Renal pelvis (tissue), 4 donors: ENCODE measurements around the gene SPRY1. TPM values are rescaled to one million over a fixed set of nuclear protein-coding genes. Genes with fewer than 3 reads are reported as not detected.

Source experiments
- DNase-seq: peaks from one replicate; pipeline ENCODE4 v3.0.0-alpha.2; 2013
- polyA plus RNA-seq, 3 donors: library from polyadenylated mRNA; unstranded; fragments of 120-200 nt; gene quantifications; one replicate each; pipeline ENCODE4 v1.2.1, GENCODE V29; 2013; ENCODE audit not compliant: insufficient read length in 3 of 3

Gene SPRY1
- polyA plus RNA-seq, 3 donors = 80.8 to 93.7 (median 86.0) TPM

DNA sequence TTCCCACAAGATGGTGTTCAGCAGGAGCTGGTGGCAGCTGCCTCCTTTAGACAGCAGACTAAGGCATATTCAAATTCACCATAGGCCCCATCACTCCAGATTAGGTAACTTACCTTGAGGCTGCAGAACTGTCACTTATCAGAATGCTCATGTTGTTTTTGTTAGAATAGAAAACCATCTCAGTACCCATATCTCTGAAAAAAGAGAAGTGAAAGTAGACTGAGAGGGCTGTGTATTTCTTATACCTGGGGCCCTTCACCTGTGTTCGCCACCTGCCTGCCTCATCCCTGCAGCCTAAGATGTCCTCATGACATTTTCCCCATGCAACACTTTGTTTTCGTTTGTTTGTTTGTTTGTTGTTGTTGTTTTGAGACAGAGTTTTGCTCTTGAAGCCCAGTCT, 32.9 kb upstream of the SPRY1 start:
- DNase-seq = no peak

DNA sequence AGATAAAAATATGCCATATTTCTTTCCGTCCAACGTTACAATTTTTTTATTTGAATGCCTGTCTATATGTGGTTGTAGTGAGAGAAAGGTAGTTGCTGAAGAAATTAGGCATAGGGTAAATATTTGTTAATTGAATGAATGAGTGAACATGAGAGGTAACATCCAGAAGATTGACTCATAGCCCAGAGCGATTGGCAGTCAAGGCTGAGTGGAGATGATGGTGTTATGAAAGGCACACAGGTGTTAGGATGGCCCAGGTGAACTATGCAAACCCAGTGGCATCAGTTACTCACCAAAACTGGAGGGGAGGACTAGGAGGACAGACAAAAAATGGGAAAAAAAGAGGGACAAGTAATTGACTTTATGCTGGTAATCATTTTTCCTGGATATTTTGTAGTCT, 31.7 kb upstream of the SPRY1 start:
- DNase-seq = no peak

DNA sequence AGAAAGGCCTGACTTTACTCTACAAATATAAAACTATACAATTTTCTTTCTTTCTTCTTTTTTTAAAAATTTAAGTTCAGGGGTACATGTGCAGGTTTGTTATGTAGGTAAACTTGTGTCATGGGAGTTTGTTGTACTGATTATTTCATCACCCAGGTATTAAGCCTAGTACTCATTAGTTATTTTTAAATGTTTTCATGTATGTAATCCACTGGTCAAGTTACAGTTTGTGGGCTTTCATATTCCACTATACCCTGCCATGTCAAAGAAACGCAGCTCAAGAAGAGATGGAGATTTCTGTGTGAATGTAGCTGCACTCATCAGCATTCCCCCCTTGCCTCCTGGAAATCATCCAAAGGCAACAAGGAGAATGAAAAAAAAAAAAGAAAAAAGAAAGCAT, 31.2 kb upstream of the SPRY1 start:
- no peak for DNase-seq

DNA sequence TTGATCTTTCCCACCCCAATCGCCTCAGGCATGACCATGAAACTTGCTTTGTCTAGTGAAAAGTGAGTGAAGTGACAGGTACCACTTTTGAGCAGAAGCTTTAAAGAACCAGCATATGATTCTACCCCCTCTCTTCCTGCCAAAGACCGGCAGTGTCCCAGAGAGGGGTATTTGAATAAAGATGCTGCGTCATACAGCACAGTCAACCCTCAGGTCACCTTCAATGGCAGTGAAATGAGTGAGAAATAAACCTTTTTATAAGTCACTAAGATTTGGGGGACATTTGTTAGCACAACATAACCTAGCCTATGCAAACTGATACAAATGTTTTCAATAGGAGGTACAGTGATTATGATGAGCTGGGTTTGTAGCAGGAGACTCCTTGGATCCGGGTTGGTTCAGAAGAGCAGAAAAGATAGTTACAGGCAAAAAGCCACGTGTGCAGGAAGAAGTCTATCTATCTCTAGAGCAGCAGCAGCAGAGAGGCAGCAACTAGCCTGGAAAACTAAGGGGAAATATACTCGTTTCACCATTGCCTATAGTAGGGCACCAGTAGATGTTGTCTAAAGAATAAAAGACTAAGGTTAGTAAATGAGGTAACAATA, 30.3 kb upstream of the SPRY1 start:
- DNase-seq = no peak

DNA sequence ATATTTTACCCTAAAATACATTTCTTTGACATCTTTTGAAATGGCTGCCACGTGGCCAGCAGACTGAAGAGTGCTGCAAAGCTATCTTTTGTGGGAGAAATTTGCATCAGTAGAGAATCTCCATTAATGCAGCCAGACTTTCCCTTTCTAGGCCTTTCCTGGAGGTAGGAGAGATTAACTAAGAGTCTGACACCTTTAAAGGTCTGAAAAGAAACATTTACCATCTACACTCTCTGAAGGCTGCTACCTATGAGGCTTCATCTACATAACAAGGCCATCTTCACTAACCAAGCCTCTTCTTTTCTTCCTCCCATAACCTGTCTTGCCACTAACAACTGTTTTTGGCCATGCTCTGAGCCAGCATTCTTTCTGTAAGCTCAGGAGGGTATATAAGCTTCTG, 17.8 kb upstream of the SPRY1 start:
- no peak for DNase-seq

DNA sequence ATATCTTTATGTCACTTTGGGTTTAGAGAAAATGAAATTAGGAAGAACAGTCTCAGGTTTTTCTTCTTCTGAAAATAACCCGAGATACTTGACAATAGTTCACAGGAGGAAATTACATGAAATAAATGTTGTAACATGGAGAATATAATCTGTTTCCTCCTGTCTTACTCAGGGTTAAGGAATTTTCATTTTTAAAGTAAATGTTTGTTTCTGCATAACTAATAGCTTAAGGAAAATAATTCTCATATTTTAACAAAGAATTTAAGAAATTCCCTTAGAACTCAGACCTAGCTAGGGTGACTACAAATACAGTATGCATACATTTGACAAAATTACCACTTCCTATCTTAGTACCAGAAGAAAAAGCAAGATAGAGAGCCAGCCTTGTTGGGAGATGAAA, 17.2 kb upstream of the SPRY1 start:
- no peak for DNase-seq

DNA sequence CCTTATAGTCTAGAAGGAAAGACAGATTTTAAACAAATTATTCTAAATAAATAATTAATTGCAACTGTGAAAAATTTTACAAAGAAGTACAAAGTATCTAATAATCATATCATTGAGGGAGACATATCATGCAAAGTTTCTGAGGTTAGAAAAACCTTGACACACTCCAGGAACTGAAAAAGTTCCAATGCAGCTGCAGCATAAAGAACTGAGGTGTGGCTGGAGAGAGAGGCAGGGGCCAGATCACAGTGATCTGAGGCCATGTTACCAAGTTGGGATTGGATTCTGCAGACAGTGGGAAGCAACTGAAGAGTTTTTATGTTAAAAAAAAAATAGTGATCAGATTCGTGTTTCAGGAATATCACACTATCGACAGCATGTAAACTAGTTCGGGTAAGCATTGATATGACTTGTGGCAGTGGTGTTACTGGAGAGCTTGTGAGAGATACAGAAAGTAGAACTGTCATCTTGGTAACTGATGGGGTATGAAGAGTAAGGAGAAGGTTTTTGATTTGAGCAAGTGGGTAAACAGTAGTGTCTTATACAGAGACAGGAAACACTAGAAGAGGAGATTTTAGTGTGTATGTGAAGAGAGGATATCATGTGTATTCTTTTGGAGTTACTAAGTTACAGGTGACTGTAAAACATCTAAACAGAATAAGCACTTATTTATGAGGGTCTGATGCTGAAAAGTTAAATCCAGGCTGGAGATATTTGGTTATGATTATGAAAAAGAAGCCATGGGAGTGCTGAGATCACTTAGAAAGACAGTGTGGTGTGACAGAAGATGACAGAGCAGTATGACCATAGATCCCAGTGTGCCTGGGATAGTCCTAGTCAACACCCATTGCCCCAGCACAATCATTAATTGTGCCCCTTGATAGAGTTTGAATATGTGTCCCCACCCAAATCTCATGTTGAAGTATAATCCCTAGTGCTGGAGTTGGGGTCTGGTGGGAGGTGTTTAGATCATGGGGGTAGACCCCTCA, 15.6 kb upstream of the SPRY1 start:
- no peak for DNase-seq

DNA sequence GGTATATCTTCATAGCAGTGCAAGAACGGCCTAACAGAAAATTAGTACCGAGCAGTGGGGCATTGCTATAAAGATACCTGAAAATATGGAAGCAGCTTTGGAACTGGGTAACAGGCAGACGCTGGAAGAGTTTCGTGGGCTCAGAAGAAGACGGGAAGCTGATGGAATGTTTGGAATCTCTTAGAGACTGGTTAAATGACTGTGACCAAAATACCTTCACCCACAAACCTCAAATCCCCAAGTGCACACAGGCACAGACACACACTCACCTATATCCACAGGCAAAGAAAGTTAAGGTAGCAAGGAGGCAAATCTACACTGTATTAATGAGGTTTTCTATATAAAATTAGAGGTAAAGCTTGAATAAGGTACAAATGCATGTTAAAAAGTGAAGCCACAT, 14.6 kb upstream of the SPRY1 start:
- DNase-seq = no peak

DNA sequence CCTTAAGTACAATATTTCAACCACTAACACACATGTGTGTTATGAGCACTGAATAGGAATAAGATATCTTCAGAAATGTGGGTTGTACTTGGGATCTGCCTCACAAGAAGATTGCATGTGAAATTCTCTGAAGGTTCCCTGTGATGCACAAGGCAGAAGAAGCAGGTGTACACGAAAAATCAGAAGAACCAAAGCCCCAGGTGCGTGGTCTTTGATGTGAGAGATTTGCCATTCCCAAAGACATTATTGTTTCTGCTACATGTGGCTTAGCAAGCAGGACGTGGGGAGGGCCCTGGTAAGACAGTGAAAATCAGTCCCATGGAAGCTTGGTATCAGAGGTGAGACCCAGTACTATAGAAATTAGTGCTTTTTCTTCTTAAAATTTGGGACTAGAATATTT, 13.0 kb upstream of the SPRY1 start:
- no peak for DNase-seq

DNA sequence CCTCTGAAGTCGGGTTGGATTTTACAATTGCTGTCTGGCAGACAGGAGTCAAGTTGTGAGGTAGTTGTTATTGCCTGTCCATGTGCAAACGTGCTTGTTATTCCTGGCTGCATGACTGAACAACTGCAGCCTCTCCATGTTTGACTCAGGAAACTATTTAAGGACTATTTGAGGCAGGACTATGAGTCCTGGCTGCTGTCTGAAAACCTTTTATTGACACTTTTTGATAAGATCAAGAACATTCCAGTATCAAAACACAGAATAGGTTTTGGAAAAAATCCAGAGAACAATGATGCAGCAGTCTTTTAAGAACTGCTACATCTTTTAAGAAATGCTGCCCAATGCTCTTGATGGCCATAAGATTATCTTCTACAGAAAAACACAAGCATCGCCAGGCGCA, 10.0 kb upstream of the SPRY1 start:
- DNase-seq = no peak

DNA sequence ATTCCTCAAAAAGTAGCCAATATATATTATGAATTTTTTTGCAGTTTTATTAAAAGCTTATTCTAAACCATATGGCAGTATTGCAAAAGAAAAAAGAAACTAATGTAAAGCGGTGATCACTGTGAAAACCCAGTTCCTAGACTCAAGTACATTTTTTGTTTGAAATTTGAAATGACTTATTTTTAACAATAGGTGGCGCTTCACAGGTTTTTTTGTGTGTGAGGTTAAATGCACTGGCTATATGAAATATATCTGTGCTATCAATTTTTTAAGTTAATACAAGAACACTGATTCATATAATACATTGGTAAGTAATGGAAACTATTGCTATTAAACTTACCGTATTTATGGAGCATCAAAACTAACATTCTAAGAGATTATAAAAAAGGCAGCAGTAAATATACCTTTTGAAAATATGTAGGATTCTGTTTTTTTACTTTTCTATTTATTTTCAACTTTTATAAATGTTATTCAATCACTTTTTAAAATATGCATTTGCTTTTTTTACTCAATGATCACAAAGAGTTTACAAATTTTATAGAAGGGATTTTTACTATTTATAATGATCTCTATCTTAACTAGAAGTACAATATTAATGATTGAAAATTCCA, 5.6 kb upstream of the SPRY1 start:
- no peak for DNase-seq

DNA sequence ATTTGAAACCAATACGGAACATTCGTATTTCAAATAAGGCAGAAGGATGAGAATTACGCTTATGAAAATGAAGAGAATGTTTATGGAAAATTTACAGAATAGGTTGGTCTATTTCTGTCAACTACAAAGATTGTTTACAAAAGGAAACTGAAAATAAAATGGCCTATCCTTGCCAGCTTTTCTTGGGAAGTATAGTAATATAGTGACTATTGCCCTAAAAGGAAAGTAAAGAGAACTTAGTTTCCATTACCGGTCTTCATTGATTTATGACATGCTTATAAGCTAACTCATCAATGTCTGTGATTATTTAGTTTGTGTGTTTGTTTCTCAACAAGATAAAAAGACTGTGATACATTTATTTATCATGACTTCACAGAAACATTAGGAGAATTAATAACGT, 2.9 kb upstream of the SPRY1 start:
- DNase-seq = no peak

DNA sequence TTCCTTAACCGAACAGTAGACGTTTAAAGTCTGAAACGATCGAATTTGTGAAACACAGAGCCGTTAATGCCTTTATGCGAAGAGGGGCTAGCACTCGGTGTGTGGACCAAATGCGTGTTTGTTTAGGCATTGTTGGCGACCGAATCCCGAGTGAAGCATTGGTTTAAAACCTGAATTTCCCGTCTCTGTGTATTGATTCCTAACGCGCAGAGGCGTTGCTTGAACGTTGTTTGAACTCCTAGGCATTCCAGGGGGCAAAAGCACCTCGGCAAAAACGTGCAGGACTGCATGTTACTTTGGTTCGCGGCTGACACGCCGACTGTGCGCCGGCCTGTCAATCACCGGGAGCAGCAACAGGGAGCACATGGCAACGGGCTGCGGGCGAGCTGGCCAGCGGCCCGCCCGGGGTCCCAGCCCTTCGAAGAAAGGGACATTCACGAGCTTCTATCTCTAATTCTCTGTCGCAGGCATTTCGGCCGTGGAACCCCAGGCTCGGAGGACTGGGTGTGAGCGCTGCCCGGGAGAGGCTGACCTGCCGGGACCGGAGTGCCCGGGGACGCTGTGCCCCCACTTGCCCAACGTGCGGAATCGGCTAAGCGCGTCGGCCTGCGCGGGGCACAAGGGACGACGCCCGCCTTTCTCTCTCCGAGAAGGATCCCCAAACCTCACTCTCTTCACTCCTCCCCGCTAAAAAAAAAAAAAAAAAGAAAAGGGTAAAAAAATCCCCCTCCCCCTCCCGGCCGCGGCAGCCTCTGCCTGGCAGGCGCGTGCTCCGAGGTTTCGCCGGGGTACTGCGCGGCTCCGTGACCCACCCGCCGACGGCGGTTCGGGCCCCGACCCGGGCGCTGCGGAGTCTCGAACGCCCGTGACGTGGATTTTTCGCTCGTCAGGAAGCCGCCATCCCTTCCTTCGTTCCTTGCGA, 810 bp downstream of the SPRY1 start:
- peak; percentile 62 for DNase-seq

DNA sequence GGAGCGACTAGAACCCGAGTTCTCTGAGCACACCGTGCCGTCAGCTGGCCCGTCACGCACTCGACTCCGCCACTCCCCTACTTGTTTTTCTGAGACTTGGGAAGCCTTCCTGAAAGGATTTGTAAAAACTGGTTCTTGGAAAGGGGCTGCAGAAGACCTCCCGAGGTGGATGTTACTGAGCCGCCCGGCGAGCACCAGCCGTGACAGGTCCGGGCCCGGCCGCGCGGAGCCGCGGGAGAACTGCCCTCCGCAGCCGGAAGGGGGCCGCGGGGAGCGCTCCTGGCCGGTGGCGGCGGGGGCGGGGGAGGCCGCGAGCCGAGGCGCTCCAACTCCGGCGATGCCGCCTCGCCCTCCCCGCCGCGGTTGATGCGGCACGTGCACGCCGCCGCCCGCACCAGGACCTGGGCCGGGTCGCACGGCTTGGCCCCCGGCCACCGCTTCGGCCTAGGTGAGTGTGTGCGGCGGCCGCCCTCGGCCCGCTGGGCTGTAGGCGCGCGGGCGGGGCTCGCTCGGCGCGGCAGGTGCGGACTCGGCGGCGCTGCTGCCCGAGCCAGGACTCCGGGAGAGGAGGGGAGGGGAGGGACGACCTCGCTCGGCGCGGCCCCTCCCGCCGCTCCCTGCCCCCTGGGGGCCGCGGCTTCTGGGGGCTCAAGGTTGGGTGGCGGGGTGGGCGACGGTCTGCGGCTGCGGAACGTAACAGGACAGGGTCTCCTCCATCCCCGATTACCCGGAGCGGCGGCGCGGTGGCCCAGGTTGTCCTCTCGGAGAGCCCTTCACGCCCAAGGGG, 1.7 kb downstream of the SPRY1 start:
- peak; percentile 52 for DNase-seq

DNA sequence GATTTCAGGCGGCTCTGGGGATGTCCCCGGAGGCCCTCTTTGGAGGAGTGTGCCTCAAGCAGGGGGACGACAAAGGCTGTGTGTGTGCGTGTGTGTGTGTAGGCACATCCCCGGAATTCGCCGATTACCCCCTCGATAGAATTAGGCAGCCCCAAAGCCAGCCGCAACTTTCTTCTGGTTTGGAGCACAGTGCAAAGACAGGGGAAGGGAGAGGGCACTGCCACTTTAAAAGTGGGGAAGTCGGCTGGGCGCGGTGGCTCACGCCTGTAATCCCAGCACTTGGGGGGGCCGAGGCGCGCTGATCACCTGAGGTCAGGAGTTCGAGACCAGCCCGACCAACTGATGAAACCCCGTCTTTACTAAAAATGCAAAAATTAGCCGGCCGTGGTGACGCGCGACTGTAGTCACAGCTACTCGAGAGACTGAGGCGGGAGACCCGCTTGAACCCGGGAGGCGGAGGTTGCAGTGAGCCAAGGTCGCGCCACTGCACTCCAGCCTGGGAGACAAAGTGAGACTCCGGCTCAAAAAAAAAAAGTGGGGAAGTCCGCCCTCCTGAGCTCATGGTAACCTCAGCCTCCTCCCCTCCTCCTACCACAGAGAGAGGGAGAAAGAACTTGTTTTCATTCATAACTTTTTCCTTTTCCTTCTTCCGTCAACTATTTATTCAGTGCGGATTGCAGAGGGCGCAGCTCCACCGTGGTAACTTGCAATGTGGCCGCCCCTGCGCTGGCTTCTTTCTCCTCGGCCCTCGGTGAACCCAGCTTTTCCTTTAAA, 2.4 kb downstream of the SPRY1 start:
- DNase-seq = peak; percentile 77

DNA sequence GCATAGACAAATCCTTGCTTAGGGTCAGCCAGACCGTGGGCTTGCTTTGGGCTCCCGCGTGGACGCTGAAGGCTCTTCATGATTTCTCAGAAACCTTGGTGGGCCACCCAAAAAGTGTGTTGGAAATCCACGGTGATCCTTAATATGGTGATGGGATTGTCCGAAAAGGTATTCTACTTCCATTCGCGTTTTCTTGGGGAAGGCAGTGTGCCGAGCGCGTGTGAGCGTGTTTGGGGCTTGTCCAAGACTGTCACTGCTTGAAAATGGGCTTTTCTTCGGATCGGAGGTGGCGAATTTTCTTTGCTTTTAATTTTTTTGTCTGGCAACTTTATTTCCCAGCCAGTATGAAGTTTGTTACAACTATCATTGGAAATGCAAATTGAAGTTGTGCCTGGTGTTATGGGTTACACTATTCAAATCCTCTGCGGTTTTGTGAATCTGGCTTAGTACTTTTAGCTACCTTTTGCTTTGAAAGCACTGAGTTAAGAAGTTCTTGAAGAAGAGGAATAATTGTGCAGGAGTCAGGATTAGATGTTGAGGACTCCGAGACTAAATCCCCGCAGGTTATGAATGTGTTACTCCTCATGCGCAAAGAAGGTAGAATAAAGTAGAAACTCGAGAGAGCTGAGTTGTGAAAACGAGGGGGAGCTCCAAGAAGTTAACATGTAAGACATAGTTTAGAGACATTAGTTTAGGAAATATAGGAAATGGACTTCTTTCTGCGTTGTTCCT, 3.2 kb downstream of the SPRY1 start:
- DNase-seq = no peak

DNA sequence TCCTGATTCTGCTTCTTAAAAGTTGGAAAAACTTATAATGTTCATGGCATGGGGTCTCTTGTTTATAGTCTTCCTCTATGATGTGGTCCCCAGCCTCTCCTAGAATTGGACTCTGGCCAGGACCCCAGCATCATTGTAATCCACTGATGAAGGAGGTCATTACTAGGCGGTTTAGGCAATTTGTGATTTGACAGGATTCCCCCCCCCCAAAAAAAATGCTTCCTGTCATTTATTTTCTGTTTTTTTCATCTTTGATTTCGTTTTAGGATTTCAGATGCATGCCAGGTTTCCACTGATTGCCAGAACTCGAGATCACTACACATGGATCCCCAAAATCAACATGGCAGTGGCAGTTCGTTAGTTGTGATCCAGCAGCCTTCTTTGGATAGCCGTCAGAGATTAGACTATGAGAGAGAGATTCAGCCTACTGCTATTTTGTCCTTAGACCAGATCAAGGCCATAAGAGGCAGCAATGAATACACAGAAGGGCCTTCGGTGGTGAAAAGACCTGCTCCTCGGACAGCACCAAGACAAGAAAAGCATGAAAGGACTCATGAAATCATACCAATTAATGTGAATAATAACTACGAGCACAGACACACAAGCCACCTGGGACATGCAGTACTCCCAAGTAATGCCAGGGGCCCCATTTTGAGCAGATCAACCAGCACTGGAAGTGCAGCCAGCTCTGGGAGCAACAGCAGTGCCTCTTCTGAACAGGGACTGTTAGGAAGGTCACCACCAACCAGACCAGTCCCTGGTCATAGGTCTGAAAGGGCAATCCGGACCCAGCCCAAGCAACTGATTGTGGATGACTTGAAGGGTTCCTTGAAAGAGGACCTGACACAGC, 4.9 kb downstream of the SPRY1 start:
- DNase-seq = no peak

DNA sequence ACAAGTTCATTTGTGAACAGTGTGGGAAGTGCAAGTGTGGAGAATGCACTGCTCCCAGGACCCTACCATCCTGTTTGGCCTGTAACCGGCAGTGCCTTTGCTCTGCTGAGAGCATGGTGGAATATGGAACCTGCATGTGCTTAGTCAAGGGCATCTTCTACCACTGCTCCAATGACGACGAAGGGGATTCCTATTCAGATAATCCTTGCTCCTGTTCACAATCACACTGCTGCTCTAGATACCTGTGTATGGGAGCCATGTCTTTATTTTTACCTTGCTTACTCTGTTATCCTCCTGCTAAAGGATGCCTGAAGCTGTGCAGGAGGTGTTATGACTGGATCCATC, 5.5 kb downstream of the SPRY1 start:
- DNase-seq = no peak
